HG02840 (cell line): ENCODE data around the gene SHC1.

Source experiments
- ATAC-seq: cut with Tn5 transposase; IDR thresholded peaks from one replicate; pipeline ENCODE4 v1.9.1; 2021; ENCODE audit warnings: mild to moderate bottlenecking, moderate library complexity, moderate number of reproducible peaks; ENCODE audit not compliant: unreplicated experiment, low FRiP score

The SHC1 gene

GRCh38 chr1:154970631-154971340, at the start of gene SHC1:
Gene SHC1 (minus strand): TSS chr1:154970747. CDS start chr1:154970526, 221 bp downstream.
- no peak for ATAC-seq

- no peak for ATAC-seq
Measured at GRCh38 chr1:155019377-155020245, 49.1 kb upstream of the SHC1 start.

GRCh38 chr1:155018617-155019348, 48.2 kb upstream of the SHC1 start:
- no peak for ATAC-seq

GRCh38 chr1:155017946-155018316, 47.4 kb upstream of the SHC1 start:
- no peak for ATAC-seq

- peak; percentile 58 for ATAC-seq
Measured at GRCh38 chr1:155017041-155017945, 46.7 kb upstream of the SHC1 start.

- no peak for ATAC-seq
Measured at GRCh38 chr1:155016231-155016831, 45.8 kb upstream of the SHC1 start.

GRCh38 chr1:155015527-155016230, 45.1 kb upstream of the SHC1 start:
- ATAC-seq: no peak

GRCh38 chr1:155014709-155015508, 44.4 kb upstream of the SHC1 start:
- no peak for ATAC-seq

GRCh38 chr1:155013632-155014031, 43.1 kb upstream of the SHC1 start:
- ATAC-seq: no peak

GRCh38 chr1:155012776-155013602, 42.4 kb upstream of the SHC1 start:
- no peak for ATAC-seq

- no peak for ATAC-seq
Measured at GRCh38 chr1:155012026-155012546, 41.5 kb upstream of the SHC1 start.

- ATAC-seq: no peak
Measured at GRCh38 chr1:155011437-155012025, 41.0 kb upstream of the SHC1 start.

GRCh38 chr1:155011004-155011416, 40.5 kb upstream of the SHC1 start:
- no peak for ATAC-seq

GRCh38 chr1:155010211-155010918, 39.8 kb upstream of the SHC1 start:
- ATAC-seq: no peak

GRCh38 chr1:155009742-155010141, 39.2 kb upstream of the SHC1 start:
- no peak for ATAC-seq

GRCh38 chr1:155009221-155009711, 38.7 kb upstream of the SHC1 start:
- ATAC-seq: no peak
